Right lobe of liver (tissue), 4 donors: ENCODE results near the gene GSG1L.

Experiments used
- POLR2A ChIP-seq: fragments of 450-650 bp; IDR thresholded peaks from one replicate; pipeline ENCODE4 v1.6.1; 2017; ENCODE audit warnings: antibody characterized with exemption, mild to moderate bottlenecking
- TF ChIP-seq, protein P1 (sequence below), 4 donors: fragments of 200-600 bp in 3 of 4; fragments of 450-650 bp in 1 of 4; IDR thresholded peaks; one replicate each; pipeline versions ENCODE4 v1.5.1 to v1.8.0; 2016 to 2022; ENCODE audit warnings: antibody characterized with exemption in 4 of 4, mild to moderate bottlenecking in 2 of 4
- donor health status: DM: no; HTN: no; CAD: no.
- donor health status: DM: no; HTN: no; CAD: no.
- donor health status: DM: no; HTN: yes; CAD: no.

DNA sequence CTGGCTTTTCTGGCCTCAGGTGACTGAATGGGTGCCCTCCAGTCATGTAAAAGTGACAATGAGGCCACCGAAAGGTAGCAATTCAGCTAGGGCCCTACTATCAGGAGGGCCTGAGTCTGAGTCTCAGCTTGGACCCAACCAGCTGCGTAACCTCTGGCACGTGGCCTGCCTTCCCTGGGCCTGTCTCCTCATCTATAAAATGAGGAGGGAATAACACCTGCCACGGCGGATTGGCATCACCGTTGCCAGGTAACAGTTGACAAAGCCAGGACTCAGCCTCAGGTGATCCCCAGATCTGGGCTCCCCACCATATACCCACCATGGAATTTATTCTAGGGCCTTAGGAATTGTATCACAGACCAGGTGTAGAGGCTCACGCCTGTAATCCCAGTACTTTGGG lies 296.4 kb downstream of the GSG1L start:
- no peak for TF ChIP-seq POLR2A
- TF ChIP-seq, protein P1, sequence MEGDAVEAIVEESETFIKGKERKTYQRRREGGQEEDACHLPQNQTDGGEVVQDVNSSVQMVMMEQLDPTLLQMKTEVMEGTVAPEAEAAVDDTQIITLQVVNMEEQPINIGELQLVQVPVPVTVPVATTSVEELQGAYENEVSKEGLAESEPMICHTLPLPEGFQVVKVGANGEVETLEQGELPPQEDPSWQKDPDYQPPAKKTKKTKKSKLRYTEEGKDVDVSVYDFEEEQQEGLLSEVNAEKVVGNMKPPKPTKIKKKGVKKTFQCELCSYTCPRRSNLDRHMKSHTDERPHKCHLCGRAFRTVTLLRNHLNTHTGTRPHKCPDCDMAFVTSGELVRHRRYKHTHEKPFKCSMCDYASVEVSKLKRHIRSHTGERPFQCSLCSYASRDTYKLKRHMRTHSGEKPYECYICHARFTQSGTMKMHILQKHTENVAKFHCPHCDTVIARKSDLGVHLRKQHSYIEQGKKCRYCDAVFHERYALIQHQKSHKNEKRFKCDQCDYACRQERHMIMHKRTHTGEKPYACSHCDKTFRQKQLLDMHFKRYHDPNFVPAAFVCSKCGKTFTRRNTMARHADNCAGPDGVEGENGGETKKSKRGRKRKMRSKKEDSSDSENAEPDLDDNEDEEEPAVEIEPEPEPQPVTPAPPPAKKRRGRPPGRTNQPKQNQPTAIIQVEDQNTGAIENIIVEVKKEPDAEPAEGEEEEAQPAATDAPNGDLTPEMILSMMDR (IDR thresholded peaks at IDR 0.05), result no peak
